ENCODE measurements around the gene SCRN2. TPM values are rescaled to one million over a fixed set of nuclear protein-coding genes. Genes with fewer than 3 reads are reported as not detected.

The SCRN2 gene
- total and polyA plus RNA-seq, 2 of the 13 experiments (the other 11 are each of a cell fraction or from before 2014, with no cell fraction given): 21.7 to 29.5 TPM

- TF ChIP-seq CERS6 (CRISPR knock-in tag; IDR thresholded peaks at IDR 0.05) (no peak), ZKSCAN8 (CRISPR knock-in tag; IDR thresholded peaks at IDR 0.05; ENCODE audit: borderline replicate concordance) (0 out of 2 replicates have a peak, but pooled peaks have one; percentile 7), ZNF556 (CRISPR knock-in tag; IDR thresholded peaks at IDR 0.05; ENCODE audit: borderline replicate concordance) (peak; percentile 69; the same call in 1 of the 2 replicates), PHF20 (CRISPR knock-in tag; IDR thresholded peaks at IDR 0.05) (peak; percentile 70), HDAC1 (CRISPR knock-in tag; IDR thresholded peaks at IDR 0.05) (peak; percentile 87), FOSL1 (CRISPR knock-in tag; IDR thresholded peaks at IDR 0.05; ENCODE audit: borderline replicate concordance) (no peak), HNRNPL (IDR thresholded peaks at IDR 0.05; ENCODE audit: low read depth, low read length) (peak; percentile 77; the same call in 1 of the 2 replicates), PATZ1 (CRISPR knock-in tag; IDR thresholded peaks at IDR 0.05) (peak; percentile 66), TCF12 (IDR thresholded peaks at IDR 0.05) (no peak), TCF12 (CRISPR knock-in tag; IDR thresholded peaks at IDR 0.05) (0 out of 2 replicates have a peak, but pooled peaks have one; percentile 80), LCORL (IDR thresholded peaks at IDR 0.05) (no peak), LCORL (CRISPR knock-in tag; IDR thresholded peaks at IDR 0.05) (peak; percentile 94), DNMT1 (CRISPR knock-in tag; IDR thresholded peaks at IDR 0.05) (no peak; the same call in 1 of the 2 replicates), FLYWCH1 (CRISPR knock-in tag; IDR thresholded peaks at IDR 0.05) (no peak), SIN3A (IDR thresholded peaks at IDR 0.05; ENCODE audit: borderline replicate concordance, low read depth, low read length) (peak; percentile 53; the same call in 1 of the 2 replicates), TEAD3 (CRISPR knock-in tag; optimal IDR thresholded peaks at IDR 0.05; ENCODE audit: borderline replicate concordance) (no peak), MTERF4 (CRISPR knock-in tag; IDR thresholded peaks at IDR 0.05) (peak; percentile 0; the same call in 1 of the 2 replicates), FOXA3 (CRISPR knock-in tag; IDR thresholded peaks at IDR 0.05) (peak; percentile 61; the same call in 1 of the 2 replicates)
- TF ChIP-seq, protein P1, sequence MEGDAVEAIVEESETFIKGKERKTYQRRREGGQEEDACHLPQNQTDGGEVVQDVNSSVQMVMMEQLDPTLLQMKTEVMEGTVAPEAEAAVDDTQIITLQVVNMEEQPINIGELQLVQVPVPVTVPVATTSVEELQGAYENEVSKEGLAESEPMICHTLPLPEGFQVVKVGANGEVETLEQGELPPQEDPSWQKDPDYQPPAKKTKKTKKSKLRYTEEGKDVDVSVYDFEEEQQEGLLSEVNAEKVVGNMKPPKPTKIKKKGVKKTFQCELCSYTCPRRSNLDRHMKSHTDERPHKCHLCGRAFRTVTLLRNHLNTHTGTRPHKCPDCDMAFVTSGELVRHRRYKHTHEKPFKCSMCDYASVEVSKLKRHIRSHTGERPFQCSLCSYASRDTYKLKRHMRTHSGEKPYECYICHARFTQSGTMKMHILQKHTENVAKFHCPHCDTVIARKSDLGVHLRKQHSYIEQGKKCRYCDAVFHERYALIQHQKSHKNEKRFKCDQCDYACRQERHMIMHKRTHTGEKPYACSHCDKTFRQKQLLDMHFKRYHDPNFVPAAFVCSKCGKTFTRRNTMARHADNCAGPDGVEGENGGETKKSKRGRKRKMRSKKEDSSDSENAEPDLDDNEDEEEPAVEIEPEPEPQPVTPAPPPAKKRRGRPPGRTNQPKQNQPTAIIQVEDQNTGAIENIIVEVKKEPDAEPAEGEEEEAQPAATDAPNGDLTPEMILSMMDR (CRISPR knock-in tag; IDR thresholded peaks at IDR 0.05): peak; percentile 99
Observed at GRCh38 chr17:47840742-47841487, at the start of gene SCRN2 (continued).

All from HepG2 (cell line).